Measurements from ENCODE around the gene FBXO11.
A peak's percentile ranks its signal among the peaks of the same experiment; 100 is the strongest.

Gene FBXO11

GRCh38 chr2:47809903-47810302, 96.4 kb downstream of the FBXO11 start:
- no peaks in the 10 kb centered on the region for H3K27me3 ChIP-seq (ENCODE audit: low read depth)
- H3K36me3 ChIP-seq (replicated peaks): peaks cover 76% of the 10 kb centered on the region
- no peaks in the 10 kb centered on the region for H3K9me3 ChIP-seq
- no peak for DNase-seq (ENCODE audit: low spot score in 2 of 2)
- in situ Hi-C loops (cut with MboI; ENCODE audit: low sequenced_read_pairs): no loop called here
- H3K4me1 ChIP-seq: no peaks in the 10 kb centered on the region
- no peak overlapping the region for H3K4me3 ChIP-seq

GRCh38 chr2:47808614-47809013, 97.7 kb downstream of the FBXO11 start:
- no peak for DNase-seq (ENCODE audit: low spot score in 2 of 2)
- in situ Hi-C loops (cut with MboI; ENCODE audit: low sequenced_read_pairs): no loop called here
- Histone ChIP-seq H3K4me3 (no peak overlapping the region), H3K27me3 (ENCODE audit: low read depth) (no peaks in the 10 kb centered on the region), H3K9me3 (no peaks in the 10 kb centered on the region), H3K36me3 (replicated peaks) (peaks cover 84% of the 10 kb centered on the region), H3K4me1 (no peaks in the 10 kb centered on the region)

GRCh38 chr2:47805850-47806249, 100.4 kb downstream of the FBXO11 start:
- Histone ChIP-seq H3K36me3 (replicated peaks) (peaks cover 94% of the 10 kb centered on the region), H3K4me1 (no peaks in the 10 kb centered on the region), H3K27me3 (ENCODE audit: low read depth) (no peaks in the 10 kb centered on the region), H3K4me3 (no peak overlapping the region), H3K9me3 (no peaks in the 10 kb centered on the region)
- in situ Hi-C loops (cut with MboI; ENCODE audit: low sequenced_read_pairs): no loop called here
- no peak for DNase-seq (ENCODE audit: low spot score in 2 of 2)

- in situ Hi-C loops (cut with MboI; ENCODE audit: low sequenced_read_pairs): no loop called here
- Histone ChIP-seq H3K4me3 (no peak overlapping the region), H3K27me3 (ENCODE audit: low read depth) (no peaks in the 10 kb centered on the region), H3K4me1 (no peaks in the 10 kb centered on the region), H3K9me3 (no peaks in the 10 kb centered on the region), H3K36me3 (replicated peaks) (peaks cover 97% of the 10 kb centered on the region)
- DNase-seq (ENCODE audit: low spot score in 2 of 2): no peak
These were observed 102.5 kb downstream of the FBXO11 start for GRCh38 chr2:47803770-47804169.

- H3K36me3 ChIP-seq (replicated peaks): peaks cover 97% of the 10 kb centered on the region
- DNase-seq (ENCODE audit: low spot score in 2 of 2): no peak
- no peaks in the 10 kb centered on the region for H3K27me3 ChIP-seq (ENCODE audit: low read depth)
- H3K4me1 ChIP-seq: no peaks in the 10 kb centered on the region
- in situ Hi-C loops (cut with MboI; ENCODE audit: low sequenced_read_pairs): no loop called here
- H3K4me3 ChIP-seq: no peak overlapping the region
- H3K9me3 ChIP-seq: no peaks in the 10 kb centered on the region
These were observed 102.9 kb downstream of the FBXO11 start for GRCh38 chr2:47803363-47803762.

- no peaks in the 10 kb centered on the region for H3K4me1 ChIP-seq
- H3K4me3 ChIP-seq: no peak overlapping the region
- in situ Hi-C loops (cut with MboI; ENCODE audit: low sequenced_read_pairs): no loop called here
- H3K36me3 ChIP-seq (replicated peaks): peaks cover 97% of the 10 kb centered on the region
- no peaks in the 10 kb centered on the region for H3K27me3 ChIP-seq (ENCODE audit: low read depth)
- no peak for DNase-seq (ENCODE audit: low spot score in 2 of 2)
- no peaks in the 10 kb centered on the region for H3K9me3 ChIP-seq
These were observed 105.2 kb downstream of the FBXO11 start for GRCh38 chr2:47801118-47801517.

- no peaks in the 10 kb centered on the region for H3K4me1 ChIP-seq
- H3K36me3 ChIP-seq (replicated peaks): peaks cover 98% of the 10 kb centered on the region
- no peak for DNase-seq (ENCODE audit: low spot score in 2 of 2)
- in situ Hi-C loops (cut with MboI; ENCODE audit: low sequenced_read_pairs): no loop called here
- no peaks in the 10 kb centered on the region for H3K27me3 ChIP-seq (ENCODE audit: low read depth)
- H3K9me3 ChIP-seq: no peaks in the 10 kb centered on the region
- H3K4me3 ChIP-seq: no peak overlapping the region
These were observed 107.2 kb downstream of the FBXO11 start for GRCh38 chr2:47799031-47799609.

GRCh38 chr2:47798631-47799030, 107.7 kb downstream of the FBXO11 start:
- in situ Hi-C loops (cut with MboI; ENCODE audit: low sequenced_read_pairs): no loop called here
- Histone ChIP-seq H3K36me3 (replicated peaks) (peaks cover 98% of the 10 kb centered on the region), H3K27me3 (ENCODE audit: low read depth) (no peaks in the 10 kb centered on the region), H3K4me1 (no peaks in the 10 kb centered on the region), H3K9me3 (no peaks in the 10 kb centered on the region), H3K4me3 (no peak overlapping the region)
- no peak for DNase-seq (ENCODE audit: low spot score in 2 of 2)

GRCh38 chr2:47796090-47796697, 110.1 kb downstream of the FBXO11 start:
- DNase-seq (ENCODE audit: low spot score in 2 of 2): no peak
- no peaks in the 10 kb centered on the region for H3K4me1 ChIP-seq
- H3K36me3 ChIP-seq (replicated peaks): peaks cover 87% of the 10 kb centered on the region
- H3K4me3 ChIP-seq: no peak overlapping the region
- no peaks in the 10 kb centered on the region for H3K9me3 ChIP-seq
- no peaks in the 10 kb centered on the region for H3K27me3 ChIP-seq (ENCODE audit: low read depth)
- in situ Hi-C loops (cut with MboI; ENCODE audit: low sequenced_read_pairs): no loop called here

GRCh38 chr2:47785986-47786385, 120.3 kb downstream of the FBXO11 start:
- no peak overlapping the region for H3K4me3 ChIP-seq
- DNase-seq (ENCODE audit: low spot score in 2 of 2): no peak
- in situ Hi-C loops (cut with MboI; ENCODE audit: low sequenced_read_pairs): no loop called here
- peaks cover 9% of the 10 kb centered on the region; the same call in 1 of the 2 replicates for H3K4me1 ChIP-seq
- no peaks in the 10 kb centered on the region; the same call in 1 of the 2 replicates for H3K9me3 ChIP-seq
- H3K36me3 ChIP-seq (replicated peaks): peaks cover 32% of the 10 kb centered on the region
- H3K27me3 ChIP-seq (ENCODE audit: low read depth): no peaks in the 10 kb centered on the region

- Histone ChIP-seq H3K4me1 (peaks cover 9% of the 10 kb centered on the region; the same call in 1 of the 2 replicates), H3K36me3 (replicated peaks) (peaks cover 27% of the 10 kb centered on the region), H3K27me3 (ENCODE audit: low read depth) (no peaks in the 10 kb centered on the region), H3K4me3 (peak overlapping the region; percentile 91), H3K9me3 (no peaks in the 10 kb centered on the region; the same call in 1 of the 2 replicates)
- in situ Hi-C loops (cut with MboI; ENCODE audit: low sequenced_read_pairs): no loop called here
- DNase-seq (ENCODE audit: low spot score in 2 of 2): no peak
These were observed 121.9 kb downstream of the FBXO11 start for GRCh38 chr2:47784352-47784851.

- peaks cover 24% of the 10 kb centered on the region for H3K36me3 ChIP-seq (replicated peaks)
- peak; percentile 47 to 89 for DNase-seq (ENCODE audit: low spot score in 2 of 2)
- in situ Hi-C loops (cut with MboI; ENCODE audit: low sequenced_read_pairs): no loop called here
These were observed 122.6 kb downstream of the FBXO11 start for GRCh38 chr2:47783486-47784351.

GRCh38 chr2:47782671-47783485, 123.4 kb downstream of the FBXO11 start, which contains the start of gene MSH6:
TSS of gene MSH6 (plus strand) at chr2:47783145. CDS start at chr2:47783234, 89 bp downstream.
- peak; percentile 78 to 91 for DNase-seq (ENCODE audit: low spot score in 2 of 2)
- peak within 1 kb of the TSS; percentile 91 for H3K4me3 ChIP-seq
- H3K4me1 ChIP-seq: peaks cover 9% of the 10 kb centered on the region; the same call in 1 of the 2 replicates
- in situ Hi-C loops (cut with MboI; ENCODE audit: low sequenced_read_pairs): no loop called here
- no peaks in the 10 kb centered on the region; the same call in 1 of the 2 replicates for H3K9me3 ChIP-seq
- peaks cover 24% of the 10 kb centered on the region for H3K36me3 ChIP-seq (replicated peaks)
- H3K27me3 ChIP-seq (ENCODE audit: low read depth): no peaks in the 10 kb centered on the region

More at GRCh38 chr2:47783486-47784351, 122.6 kb downstream of the FBXO11 start:
- H3K9me3 ChIP-seq: no peaks in the 10 kb centered on the region; the same call in 1 of the 2 replicates
- no peaks in the 10 kb centered on the region for H3K27me3 ChIP-seq (ENCODE audit: low read depth)
- peak overlapping the region; percentile 91 for H3K4me3 ChIP-seq
- peaks cover 9% of the 10 kb centered on the region; the same call in 1 of the 2 replicates for H3K4me1 ChIP-seq
